Cardiac septum (tissue), 1 donor: Measurements from ENCODE around the gene NKD1. TPM values are rescaled to one million over a fixed set of nuclear protein-coding genes. Genes with fewer than 3 reads are reported as not detected.
A peak's percentile ranks its signal among the peaks of the same experiment; 100 is the strongest.
"Not testable (repeated sequence)": the region's sequence is repeated elsewhere in the genome, so short reads cannot be mapped to it uniquely, and the experiment has no call there.

Experiments
- DNase-seq: peaks from one replicate; pipeline ENCODE4 v3.0.0-alpha.2; 2020; ENCODE audit warnings: low spot score
- intact Hi-C: fragments of 100-400 bp; cut with DNase I; formaldehyde crosslinking; loops from one replicate; pipeline ENCODE4 v1.14.0; 2022
- total RNA-seq: library from RNA; stranded (reverse); fragmentation: NEBNext Ultra II Directional; extraction: Animal tissue kit (Norgen Biotek cat#: 25700); gene quantifications from one replicate; pipeline ENCODE4 v1.2.1, GENCODE V29; 2021
- donor health status: DM: no; HTN: no; CAD: no.

The NKD1 gene
- total RNA-seq, 1 donor from 2014 or later, result 0.40 TPM

GRCh38 chr16:50571786-50572185, 23.6 kb downstream of the NKD1 start:
- intact Hi-C loops, result no loop called here

GRCh38 chr16:50572700-50573099, 24.5 kb downstream of the NKD1 start:
- intact Hi-C loops, result no loop called here
- DNase-seq, result no peak

More at GRCh38 chr16:50571786-50572185, 23.6 kb downstream of the NKD1 start:
- no peak for DNase-seq

GRCh38 chr16:50573279-50573678, 25.1 kb downstream of the NKD1 start:
- intact Hi-C loops, result no loop called here

GRCh38 chr16:50573947-50574744, 25.9 kb downstream of the NKD1 start:
- intact Hi-C loops, result no loop called here

More at GRCh38 chr16:50573279-50573678, 25.1 kb downstream of the NKD1 start:
- DNase-seq, result no peak

GRCh38 chr16:50574745-50575136, 26.5 kb downstream of the NKD1 start:
- intact Hi-C loops, result no loop called here

More at GRCh38 chr16:50573947-50574744, 25.9 kb downstream of the NKD1 start:
- DNase-seq, result no peak

GRCh38 chr16:50575743-50576142, 27.5 kb downstream of the NKD1 start:
- no peak for DNase-seq
- intact Hi-C loops, result no loop called here

More at GRCh38 chr16:50574745-50575136, 26.5 kb downstream of the NKD1 start:
- no peak for DNase-seq

GRCh38 chr16:50576403-50577113, 28.4 kb downstream of the NKD1 start:
- DNase-seq, result no peak
- intact Hi-C loops, result no loop called here

- intact Hi-C loops, result no loop called here
Measured at GRCh38 chr16:50578137-50578536, 29.9 kb downstream of the NKD1 start.

GRCh38 chr16:50579373-50579772, 31.2 kb downstream of the NKD1 start:
- DNase-seq, intact Hi-C loops: not testable (repeated sequence)

More at GRCh38 chr16:50578137-50578536, 29.9 kb downstream of the NKD1 start:
- DNase-seq, result no peak

- intact Hi-C loops, result no loop called here
- no peak for DNase-seq
Measured at GRCh38 chr16:50580180-50580798, 32.1 kb downstream of the NKD1 start.

- intact Hi-C loops, result no loop called here
- DNase-seq, result no peak
Measured at GRCh38 chr16:50581845-50582244, 33.6 kb downstream of the NKD1 start.

- DNase-seq, result no peak
- intact Hi-C loops, result no loop called here
Measured at GRCh38 chr16:50583211-50583610, 35.0 kb downstream of the NKD1 start.

- intact Hi-C loops, result no loop called here
- DNase-seq, result no peak
Measured at GRCh38 chr16:50584033-50584722, 36.0 kb downstream of the NKD1 start.

- DNase-seq, result no peak
- intact Hi-C loops, result no loop called here
Measured at GRCh38 chr16:50585331-50585776, 37.2 kb downstream of the NKD1 start.

GRCh38 chr16:50587543-50587942, 39.3 kb downstream of the NKD1 start:
- intact Hi-C loops, result no loop called here
- no peak for DNase-seq

- intact Hi-C loops, result no loop called here
- DNase-seq, result no peak
Measured at GRCh38 chr16:50588276-50588675, 40.1 kb downstream of the NKD1 start.

- intact Hi-C loops, result loop anchor here (10.0 kb wide), 1 partner anchor 154 kb away; the partner anchor contains the start of gene CYLD
- no peak for DNase-seq
Measured at GRCh38 chr16:50591209-50591608, 43.0 kb downstream of the NKD1 start.

- intact Hi-C loops, result loop anchor here (10.0 kb wide), 1 partner anchor 153 kb away; the partner anchor contains the start of gene CYLD
- DNase-seq, result peak; percentile 85
Measured at GRCh38 chr16:50591800-50592771, 43.9 kb downstream of the NKD1 start.
